ENCODE data around the gene PRAC2.

PRAC2 gene

GRCh38 chr17:48729335-48730239, 6.6 kb downstream of the PRAC2 start:
- Histone ChIP-seq H3K14ac (ENCODE audit: low read length) (no peak overlapping the region), H3K27ac (ENCODE audit: low read depth, low read length) (no peak overlapping the region), H3K18ac (ENCODE audit: low read length) (no peak overlapping the region), H3K4me3 (ENCODE audit: low read depth, low read length) (no peak overlapping the region), H2BK12ac (ENCODE audit: low read length) (no peak overlapping the region), H3K4me2 (ENCODE audit: low read length) (no peak overlapping the region), H2AK5ac (ENCODE audit: low read length) (no peak overlapping the region), H2BK5ac (ENCODE audit: low read depth, low read length, poor library complexity) (no peak overlapping the region), H3K4ac (ENCODE audit: low read depth, low read length) (no peak overlapping the region), H3K9me3 (ENCODE audit: insufficient read depth, low read depth, low read length) (peaks cover 9% of the 10 kb centered on the region), H3K27me3 (ENCODE audit: insufficient read depth, low read length) (peaks cover 81% of the 10 kb centered on the region), H3K23ac (ENCODE audit: low read length) (no peak overlapping the region), H3K36me3 (ENCODE audit: control insufficient read depth in 1 of 2, insufficient read depth in 2 of 2, low read length in 2 of 2) (no peaks in the 10 kb centered on the region), H4K8ac (ENCODE audit: low read depth, low read length) (no peak overlapping the region), H4K12ac (ENCODE audit: low read depth, low read length) (no peak overlapping the region), H3K79me2 (ENCODE audit: control insufficient read depth, insufficient read depth, low read length, poor library complexity) (no peaks in the 10 kb centered on the region), H3K9ac (ENCODE audit: low read length) (no peak overlapping the region), H4K91ac (ENCODE audit: low read depth, low read length) (no peak overlapping the region), H2AFZ (ENCODE audit: insufficient read depth, low read length, poor library complexity) (no peak overlapping the region), H3K4me1 (ENCODE audit: control insufficient read depth in 1 of 2, insufficient read depth in 2 of 2, low read length in 2 of 2) (peaks cover 3 to 6% of the 10 kb centered on the region in 2 experiments), H2BK120ac (ENCODE audit: insufficient read depth, low read length, poor library complexity) (no peak overlapping the region), H3K79me1 (ENCODE audit: low read length) (no peaks in the 10 kb centered on the region)
- no peak for DNase-seq
- WGBS (ENCODE audit: extremely low coverage, insufficient coverage, insufficient read length), result no CpG with 5 or more reads among the region's 19 CpGs

GRCh38 chr17:48730240-48730550, 7.2 kb downstream of the PRAC2 start:
- peaks cover 3 to 6% of the 10 kb centered on the region in 2 experiments for H3K4me1 ChIP-seq (ENCODE audit: control insufficient read depth in 1 of 2, insufficient read depth in 2 of 2, low read length in 2 of 2)
- no peak overlapping the region for H4K8ac ChIP-seq (ENCODE audit: low read depth, low read length)
- no peaks in the 10 kb centered on the region for H3K79me2 ChIP-seq (ENCODE audit: control insufficient read depth, insufficient read depth, low read length, poor library complexity)
- H2BK120ac ChIP-seq (ENCODE audit: insufficient read depth, low read length, poor library complexity), result no peak overlapping the region
- H4K12ac ChIP-seq (ENCODE audit: low read depth, low read length), result no peak overlapping the region
- H4K91ac ChIP-seq (ENCODE audit: low read depth, low read length), result no peak overlapping the region
- H3K36me3 ChIP-seq (ENCODE audit: control insufficient read depth in 1 of 2, insufficient read depth in 2 of 2, low read length in 2 of 2), result no peaks in the 10 kb centered on the region
- H2AK5ac ChIP-seq (ENCODE audit: low read length), result no peak overlapping the region
- no peak overlapping the region for H3K4me3 ChIP-seq (ENCODE audit: low read depth, low read length)
- H3K9ac ChIP-seq (ENCODE audit: low read length), result no peak overlapping the region
- no peak overlapping the region for H2BK12ac ChIP-seq (ENCODE audit: low read length)
- H3K9me3 ChIP-seq (ENCODE audit: insufficient read depth, low read depth, low read length), result peaks cover 9% of the 10 kb centered on the region
- no CpG with 5 or more reads among the region's 3 CpGs for WGBS (ENCODE audit: extremely low coverage, insufficient coverage, insufficient read length)
- H2AFZ ChIP-seq (ENCODE audit: insufficient read depth, low read length, poor library complexity), result no peak overlapping the region
- no peak overlapping the region for H3K4ac ChIP-seq (ENCODE audit: low read depth, low read length)
- peaks cover 81% of the 10 kb centered on the region for H3K27me3 ChIP-seq (ENCODE audit: insufficient read depth, low read length)
- DNase-seq, result no peak
- H3K18ac ChIP-seq (ENCODE audit: low read length), result no peak overlapping the region
- no peak overlapping the region for H3K27ac ChIP-seq (ENCODE audit: low read depth, low read length)
- H3K14ac ChIP-seq (ENCODE audit: low read length), result no peak overlapping the region
- H2BK5ac ChIP-seq (ENCODE audit: low read depth, low read length, poor library complexity), result no peak overlapping the region
- no peaks in the 10 kb centered on the region for H3K79me1 ChIP-seq (ENCODE audit: low read length)
- H3K23ac ChIP-seq (ENCODE audit: low read length), result no peak overlapping the region
- no peak overlapping the region for H3K4me2 ChIP-seq (ENCODE audit: low read length)

GRCh38 chr17:48731355-48731754, 8.4 kb downstream of the PRAC2 start:
- Histone ChIP-seq H3K79me2 (ENCODE audit: control insufficient read depth, insufficient read depth, low read length, poor library complexity) (no peaks in the 10 kb centered on the region), H2AFZ (ENCODE audit: insufficient read depth, low read length, poor library complexity) (no peak overlapping the region), H3K18ac (ENCODE audit: low read length) (no peak overlapping the region), H3K27ac (ENCODE audit: low read depth, low read length) (no peak overlapping the region), H4K12ac (ENCODE audit: low read depth, low read length) (no peak overlapping the region), H3K4me2 (ENCODE audit: low read length) (no peak overlapping the region), H3K9ac (ENCODE audit: low read length) (no peak overlapping the region), H3K14ac (ENCODE audit: low read length) (no peak overlapping the region), H2AK5ac (ENCODE audit: low read length) (no peak overlapping the region), H2BK120ac (ENCODE audit: insufficient read depth, low read length, poor library complexity) (no peak overlapping the region), H3K4me1 (ENCODE audit: control insufficient read depth in 1 of 2, insufficient read depth in 2 of 2, low read length in 2 of 2) (peaks cover 3 to 6% of the 10 kb centered on the region in 2 experiments), H3K9me3 (ENCODE audit: insufficient read depth, low read depth, low read length) (peaks cover 9% of the 10 kb centered on the region), H4K91ac (ENCODE audit: low read depth, low read length) (no peak overlapping the region), H3K27me3 (ENCODE audit: insufficient read depth, low read length) (peaks cover 81% of the 10 kb centered on the region), H3K79me1 (ENCODE audit: low read length) (no peaks in the 10 kb centered on the region), H3K4me3 (ENCODE audit: low read depth, low read length) (no peak overlapping the region), H4K8ac (ENCODE audit: low read depth, low read length) (no peak overlapping the region), H3K23ac (ENCODE audit: low read length) (no peak overlapping the region), H2BK5ac (ENCODE audit: low read depth, low read length, poor library complexity) (no peak overlapping the region), H3K36me3 (ENCODE audit: control insufficient read depth in 1 of 2, insufficient read depth in 2 of 2, low read length in 2 of 2) (no peaks in the 10 kb centered on the region), H2BK12ac (ENCODE audit: low read length) (no peak overlapping the region), H3K4ac (ENCODE audit: low read depth, low read length) (no peak overlapping the region)
- no peak for DNase-seq

GRCh38 chr17:48732688-48733629, 10.0 kb downstream of the PRAC2 start:
- H3K4me1 ChIP-seq (ENCODE audit: control insufficient read depth in 1 of 2, insufficient read depth in 2 of 2, low read length in 2 of 2), result peaks cover 3 to 6% of the 10 kb centered on the region in 2 experiments
- no peak overlapping the region for H2AK5ac ChIP-seq (ENCODE audit: low read length)
- no peak for DNase-seq
- no peak overlapping the region for H4K8ac ChIP-seq (ENCODE audit: low read depth, low read length)
- no peak overlapping the region for H3K4me3 ChIP-seq (ENCODE audit: low read depth, low read length)
- H3K27me3 ChIP-seq (ENCODE audit: insufficient read depth, low read length), result peaks cover 77% of the 10 kb centered on the region
- H2AFZ ChIP-seq (ENCODE audit: insufficient read depth, low read length, poor library complexity), result no peak overlapping the region
- peaks cover 4% of the 10 kb centered on the region for H3K9me3 ChIP-seq (ENCODE audit: insufficient read depth, low read depth, low read length)
- no peak overlapping the region for H3K27ac ChIP-seq (ENCODE audit: low read depth, low read length)
- no CpG with 5 or more reads among the region's 50 CpGs for WGBS (ENCODE audit: extremely low coverage, insufficient coverage, insufficient read length)
- H2BK120ac ChIP-seq (ENCODE audit: insufficient read depth, low read length, poor library complexity), result no peak overlapping the region
- no peaks in the 10 kb centered on the region for H3K36me3 ChIP-seq (ENCODE audit: control insufficient read depth in 1 of 2, insufficient read depth in 2 of 2, low read length in 2 of 2)
- no peak overlapping the region for H3K18ac ChIP-seq (ENCODE audit: low read length)
- H3K9ac ChIP-seq (ENCODE audit: low read length), result no peak overlapping the region
- no peak overlapping the region for H3K4ac ChIP-seq (ENCODE audit: low read depth, low read length)
- H4K91ac ChIP-seq (ENCODE audit: low read depth, low read length), result no peak overlapping the region
- no peak overlapping the region for H2BK5ac ChIP-seq (ENCODE audit: low read depth, low read length, poor library complexity)
- no peaks in the 10 kb centered on the region for H3K79me2 ChIP-seq (ENCODE audit: control insufficient read depth, insufficient read depth, low read length, poor library complexity)
- H3K14ac ChIP-seq (ENCODE audit: low read length), result no peak overlapping the region
- no peaks in the 10 kb centered on the region for H3K79me1 ChIP-seq (ENCODE audit: low read length)
- no peak overlapping the region for H4K12ac ChIP-seq (ENCODE audit: low read depth, low read length)
- H3K4me2 ChIP-seq (ENCODE audit: low read length), result no peak overlapping the region
- no peak overlapping the region for H2BK12ac ChIP-seq (ENCODE audit: low read length)
- H3K23ac ChIP-seq (ENCODE audit: low read length), result no peak overlapping the region
